ENCODE results near the gene CSF3R.

- TF ChIP-seq POLR2AphosphoS5 (IDR thresholded peaks at IDR 0.05; ENCODE audit: borderline replicate concordance, low read depth, low read length) = no peak
- no peak for TF ChIP-seq EZH2 (IDR thresholded peaks at IDR 0.05)
- TF ChIP-seq FOXP2 (optimal IDR thresholded peaks at IDR 0.05; ENCODE audit: control extremely low read depth, extremely low read length, insufficient read depth) = no peak
Observed at GRCh38 chr1:36446746-36447145, 36.0 kb downstream of the CSF3R start.
